HUES48 (cell line): ENCODE measurements around the gene USP15.

Source experiments
- H3K27ac ChIP-seq: one replicate; pipeline ENCODE4 v1.7.0; 2013; ENCODE audit warnings: low read depth, low read length, inconsistent platforms
- H3K27me3 ChIP-seq: 2 replicates; pipeline ENCODE4 v1.6.1; 2013; ENCODE audit warnings: mild to moderate bottlenecking, low read length; ENCODE audit not compliant: control insufficient read depth, insufficient read depth
- H3K36me3 ChIP-seq: 2 replicates; pipeline ENCODE4 v1.6.1; 2013; ENCODE audit warnings: low read length; ENCODE audit not compliant: control insufficient read depth, insufficient read depth
- H3K4me1 ChIP-seq: 2 replicates; pipeline ENCODE4 v1.6.1; 2013; ENCODE audit warnings: mild to moderate bottlenecking, low read length; ENCODE audit not compliant: control insufficient read depth, insufficient read depth
- H3K4me3 ChIP-seq: 2 replicates; pipeline ENCODE4 v1.5.1; 2013; ENCODE audit warnings: mild to moderate bottlenecking, low read depth, low read length
- H3K9ac ChIP-seq: 2 replicates; pipeline ENCODE4 v1.6.1; 2013; ENCODE audit warnings: mild to moderate bottlenecking, low read depth, low read length, moderate library complexity
- H3K9me3 ChIP-seq: 2 replicates; pipeline ENCODE4 v1.6.1; 2013; ENCODE audit warnings: low read length; ENCODE audit not compliant: control insufficient read depth, insufficient read depth

Gene USP15

DNA sequence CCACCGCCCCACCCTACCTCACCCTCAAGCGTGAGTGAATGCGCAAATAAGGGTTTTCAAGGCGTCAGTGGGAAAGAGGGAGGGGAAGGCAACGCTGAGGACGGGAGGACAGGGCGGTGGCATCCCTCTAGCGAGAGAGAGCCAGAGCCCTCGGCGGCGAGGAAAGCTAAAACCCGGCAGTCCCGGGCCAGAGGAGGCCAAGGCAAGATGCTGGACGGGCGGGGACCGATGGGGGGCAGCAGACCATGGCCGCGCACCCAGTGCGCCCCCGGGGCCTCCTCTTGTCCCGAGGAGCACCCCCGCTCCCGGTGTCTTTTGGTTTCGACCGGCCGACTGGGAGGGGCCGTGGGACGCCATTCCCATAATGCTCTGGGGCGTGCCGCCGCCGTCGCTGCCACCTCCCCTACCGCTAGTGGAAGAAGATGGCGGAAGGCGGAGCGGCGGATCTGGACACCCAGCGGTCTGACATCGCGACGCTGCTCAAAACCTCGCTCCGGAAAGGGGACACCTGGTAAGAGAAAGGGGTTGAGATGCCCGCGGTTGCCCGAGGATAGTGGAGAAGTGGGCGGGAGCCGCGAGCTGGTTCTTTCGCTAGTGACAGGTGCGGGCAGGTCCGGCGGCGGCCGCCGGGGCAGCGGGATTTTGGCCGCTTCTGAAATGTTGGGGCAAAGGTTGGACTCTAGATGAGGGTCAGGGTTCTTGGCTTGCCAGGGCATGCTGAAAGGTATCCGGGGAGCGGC, at the start of gene USP15:
TSS of gene USP15 (plus strand) at position 412 of the 740 bp plus-strand sequence. CDS start at position 423, 11 bp downstream.
- Histone ChIP-seq H3K27ac (peak within 1 kb of the TSS; percentile 78), H3K36me3 (no peaks in the 10 kb centered on the region), H3K4me1 (peaks cover 13% of the 10 kb centered on the region; the same call in 1 of the 2 replicates), H3K4me3 (peak within 1 kb of the TSS; percentile 94), H3K27me3 (no peaks in the 10 kb centered on the region), H3K9me3 (no peaks in the 10 kb centered on the region), H3K9ac (peak within 1 kb of the TSS; percentile 54)

DNA sequence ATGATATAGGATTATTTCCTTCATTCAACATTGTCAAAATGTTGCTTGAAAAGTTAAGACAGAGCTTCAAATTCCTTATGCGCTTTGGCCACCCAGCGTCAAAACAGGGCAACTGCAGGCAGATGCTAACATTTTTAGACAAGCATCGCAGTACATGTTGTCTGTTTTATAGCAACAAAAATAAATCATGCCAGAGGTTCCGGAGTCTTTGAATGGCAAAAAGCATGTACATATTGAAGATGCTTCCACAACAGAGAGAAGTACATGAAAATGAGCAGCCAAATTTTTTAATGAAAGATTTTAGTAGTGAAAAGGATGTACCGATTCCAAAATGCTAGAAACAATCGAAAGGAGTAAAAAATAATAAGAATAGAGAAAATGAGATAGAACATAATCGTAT, 49.8 kb upstream of the USP15 start:
- Histone ChIP-seq H3K27ac (no peak overlapping the region), H3K9ac (no peak overlapping the region), H3K4me1 (no peaks in the 10 kb centered on the region), H3K27me3 (no peaks in the 10 kb centered on the region), H3K4me3 (no peak overlapping the region), H3K36me3 (no peaks in the 10 kb centered on the region), H3K9me3 (no peaks in the 10 kb centered on the region)

GRCh38 chr12:62211510-62211909, 48.7 kb upstream of the USP15 start:
- no peak overlapping the region for H3K9ac ChIP-seq
- H3K27ac ChIP-seq, result no peak overlapping the region
- no peaks in the 10 kb centered on the region for H3K27me3 ChIP-seq
- H3K4me1 ChIP-seq, result no peaks in the 10 kb centered on the region
- no peaks in the 10 kb centered on the region for H3K9me3 ChIP-seq
- no peaks in the 10 kb centered on the region for H3K36me3 ChIP-seq
- H3K4me3 ChIP-seq, result no peak overlapping the region

GRCh38 chr12:62214846-62215245, 45.4 kb upstream of the USP15 start:
- no peak overlapping the region for H3K9ac ChIP-seq
- no peak overlapping the region for H3K4me3 ChIP-seq
- no peaks in the 10 kb centered on the region for H3K9me3 ChIP-seq
- H3K36me3 ChIP-seq, result no peaks in the 10 kb centered on the region
- H3K27me3 ChIP-seq, result no peaks in the 10 kb centered on the region
- no peak overlapping the region for H3K27ac ChIP-seq
- H3K4me1 ChIP-seq, result no peaks in the 10 kb centered on the region

DNA sequence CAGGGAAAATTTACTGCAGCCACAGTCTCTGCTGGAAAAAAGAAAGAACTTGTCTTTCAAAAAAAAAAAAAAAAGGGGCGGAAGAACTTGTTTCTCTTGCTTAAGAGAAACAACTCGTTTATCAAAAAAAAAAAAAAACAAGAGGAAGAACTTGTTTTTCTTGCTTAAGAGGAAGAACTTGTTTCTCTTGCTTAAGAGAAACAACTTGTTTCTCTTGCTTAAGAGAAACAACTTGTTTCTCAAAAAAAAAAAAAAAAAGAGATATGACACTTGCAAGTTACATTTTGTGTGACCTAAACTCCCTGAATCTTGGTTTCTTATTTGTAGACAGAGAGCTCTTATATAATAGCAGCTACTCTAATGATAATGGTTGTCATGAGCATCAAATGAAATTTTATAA, 44.7 kb upstream of the USP15 start:
- Histone ChIP-seq H3K4me3 (no peak overlapping the region), H3K9me3 (no peaks in the 10 kb centered on the region), H3K36me3 (no peaks in the 10 kb centered on the region), H3K27ac (no peak overlapping the region), H3K9ac (no peak overlapping the region), H3K27me3 (no peaks in the 10 kb centered on the region), H3K4me1 (no peaks in the 10 kb centered on the region)

DNA sequence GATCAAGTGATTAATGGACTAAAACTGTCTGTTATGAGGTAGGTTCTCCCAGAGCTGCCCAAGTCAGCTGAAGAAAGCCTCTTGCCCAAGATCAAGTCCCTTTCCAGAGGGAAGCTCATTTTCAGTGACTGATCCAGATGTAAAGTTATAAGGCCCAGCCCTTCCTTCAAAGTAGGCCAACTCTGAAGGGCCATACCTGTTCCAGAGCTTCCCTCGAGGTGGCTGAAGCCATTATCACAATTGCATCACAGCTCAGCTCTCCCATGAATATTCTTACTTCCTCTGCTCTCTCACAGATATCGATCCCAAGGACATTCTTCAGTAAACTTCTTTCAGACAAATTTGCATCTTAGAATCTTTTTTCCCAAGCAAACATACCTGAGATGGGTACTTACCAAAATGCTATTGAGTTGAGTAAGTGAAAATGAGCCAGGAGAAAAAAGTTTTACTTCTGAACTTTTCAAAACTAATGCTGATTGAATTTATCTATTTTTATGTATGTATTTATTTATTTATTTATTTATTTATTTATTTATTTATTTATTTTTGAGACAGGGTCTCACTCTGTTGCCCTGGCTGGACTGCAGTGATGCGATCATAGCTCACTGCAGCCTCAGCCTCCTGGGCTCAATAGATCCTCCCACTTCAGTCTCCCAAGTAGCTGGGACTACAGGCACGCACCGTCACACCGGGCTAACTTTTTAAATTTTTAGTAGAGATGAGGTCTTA, 42.6 kb upstream of the USP15 start:
- Histone ChIP-seq H3K9ac (no peak overlapping the region), H3K9me3 (no peaks in the 10 kb centered on the region), H3K27ac (no peak overlapping the region), H3K27me3 (no peaks in the 10 kb centered on the region), H3K4me3 (no peak overlapping the region), H3K36me3 (no peaks in the 10 kb centered on the region), H3K4me1 (no peaks in the 10 kb centered on the region)

DNA sequence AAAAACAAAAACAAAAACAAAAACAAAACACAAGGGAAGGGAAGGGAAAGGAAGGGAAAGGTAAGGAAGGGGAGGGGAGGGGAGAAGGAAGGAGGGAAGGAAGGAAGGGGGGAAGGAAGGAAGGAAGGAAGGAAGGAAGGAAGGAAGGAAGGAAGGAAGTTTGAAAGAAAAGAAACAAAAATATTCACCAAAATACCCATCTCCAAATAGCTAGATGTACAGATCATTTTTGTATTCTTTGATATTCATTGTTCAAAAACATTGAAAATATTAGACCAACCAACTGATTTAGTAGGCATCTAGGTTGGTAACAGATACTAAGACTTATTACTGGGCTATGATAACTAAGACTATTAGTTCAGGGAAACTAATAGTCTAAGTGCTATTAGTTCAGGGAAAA, 39.1 kb upstream of the USP15 start:
- no peak overlapping the region for H3K4me3 ChIP-seq
- no peaks in the 10 kb centered on the region for H3K9me3 ChIP-seq
- no peaks in the 10 kb centered on the region for H3K27me3 ChIP-seq
- H3K4me1 ChIP-seq, result no peaks in the 10 kb centered on the region
- no peak overlapping the region for H3K9ac ChIP-seq
- H3K27ac ChIP-seq, result no peak overlapping the region
- H3K36me3 ChIP-seq, result no peaks in the 10 kb centered on the region

DNA sequence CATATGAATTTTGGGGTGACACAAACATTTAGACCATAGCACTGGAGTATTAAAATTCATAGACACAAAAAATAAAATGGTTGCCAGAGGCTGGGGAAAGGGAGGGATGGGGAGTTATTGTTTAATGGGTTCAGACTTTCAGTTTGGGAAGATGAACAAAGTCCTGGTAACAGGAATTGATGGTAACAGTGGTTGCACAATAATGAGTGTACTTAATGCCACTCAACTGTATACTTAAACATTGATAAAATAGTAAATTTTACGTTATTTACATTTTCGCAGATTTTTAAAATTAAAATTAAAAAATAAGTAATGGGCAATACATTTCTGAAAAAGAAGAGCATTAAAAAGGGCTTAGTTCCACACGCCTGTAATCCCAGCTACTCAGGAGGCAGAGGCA, 35.6 kb upstream of the USP15 start:
- H3K9ac ChIP-seq, result no peak overlapping the region

GRCh38 chr12:62227091-62227490, 33.1 kb upstream of the USP15 start:
- H3K36me3 ChIP-seq, result no peaks in the 10 kb centered on the region
- H3K4me3 ChIP-seq, result no peak overlapping the region
- no peaks in the 10 kb centered on the region for H3K4me1 ChIP-seq
- no peak overlapping the region for H3K9ac ChIP-seq
- no peak overlapping the region for H3K27ac ChIP-seq
- H3K9me3 ChIP-seq, result no peaks in the 10 kb centered on the region
- H3K27me3 ChIP-seq, result no peaks in the 10 kb centered on the region

More for the DNA sequence above, 35.6 kb upstream of the USP15 start:
- no peaks in the 10 kb centered on the region for H3K36me3 ChIP-seq
- H3K4me3 ChIP-seq, result no peak overlapping the region
- no peaks in the 10 kb centered on the region for H3K9me3 ChIP-seq
- H3K27ac ChIP-seq, result no peak overlapping the region
- no peaks in the 10 kb centered on the region for H3K27me3 ChIP-seq
- no peaks in the 10 kb centered on the region for H3K4me1 ChIP-seq

- no peaks in the 10 kb centered on the region for H3K4me1 ChIP-seq
- no peak overlapping the region for H3K27ac ChIP-seq
- H3K9me3 ChIP-seq, result no peaks in the 10 kb centered on the region
- H3K36me3 ChIP-seq, result no peaks in the 10 kb centered on the region
- no peak overlapping the region for H3K9ac ChIP-seq
- H3K27me3 ChIP-seq, result no peaks in the 10 kb centered on the region
- H3K4me3 ChIP-seq, result no peak overlapping the region
These were observed 29.6 kb upstream of the USP15 start for GRCh38 chr12:62230652-62231051.

DNA sequence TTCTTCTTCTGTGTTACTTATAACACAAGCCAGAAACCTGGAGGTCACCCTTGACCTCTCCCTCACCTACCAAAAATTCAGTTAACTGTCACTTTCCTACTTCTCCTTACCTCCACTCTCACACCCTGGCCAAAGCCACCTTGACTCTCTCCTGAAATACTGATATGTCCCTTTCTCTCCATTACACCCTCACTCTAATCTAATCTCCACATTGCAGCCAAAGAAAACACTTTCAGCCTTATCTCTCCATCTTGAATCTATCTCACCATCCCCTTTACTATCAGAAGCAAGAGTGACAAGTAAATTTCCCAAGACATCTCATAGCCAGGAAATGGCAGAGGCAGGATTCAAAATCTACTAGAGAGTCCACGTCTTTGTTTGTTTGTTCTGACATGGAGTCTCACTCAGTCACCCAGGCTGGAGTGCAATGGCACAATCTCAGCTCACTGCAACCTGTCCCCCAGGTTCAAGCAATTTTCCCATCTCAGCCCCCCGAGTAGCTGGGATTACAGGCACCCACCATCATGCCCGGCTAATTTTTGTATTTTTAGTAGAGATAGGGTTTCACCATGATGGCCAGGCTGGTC, 28.0 kb upstream of the USP15 start:
- Histone ChIP-seq H3K4me3 (no peak overlapping the region), H3K9me3 (no peaks in the 10 kb centered on the region), H3K27ac (no peak overlapping the region), H3K36me3 (no peaks in the 10 kb centered on the region), H3K27me3 (no peaks in the 10 kb centered on the region), H3K9ac (no peak overlapping the region), H3K4me1 (no peaks in the 10 kb centered on the region)
